Panc1 (cell line): ENCODE measurements around the gene CTDSP2.

Source experiments
- CTCF ChIP-seq: fragments of 450-650 bp; IDR thresholded peaks from 2 replicates; pipeline ENCODE4 v1.5.1; 2017; ENCODE audit warnings: mild to moderate bottlenecking
- POLR2AphosphoS5 ChIP-seq: IDR thresholded peaks from 2 replicates; pipeline ENCODE4 v1.6.1; 2012; ENCODE audit warnings: mild to moderate bottlenecking, low read depth, low read length, moderate library complexity
- REST ChIP-seq, 2 experiments: IDR thresholded peaks; 2 replicates each; pipeline ENCODE4 v1.6.1; 2011 to 2012; ENCODE audit warnings: low read depth in 2 of 2, control low read depth in 1 of 2, low read length in 1 of 2, mild to moderate bottlenecking in 1 of 2, moderate library complexity in 1 of 2; ENCODE audit not compliant: insufficient read depth in 1 of 2

- TF ChIP-seq CTCF = no peak
- TF ChIP-seq POLR2AphosphoS5 = no peak
- no peak for TF ChIP-seq REST (IDR thresholded peaks at IDR 0.05; ENCODE audit: insufficient read depth in 1 of 2, low read depth in 2 of 2, low read length in 1 of 2)
Observed at GRCh38 chr12:57797933-57798332, 48.6 kb downstream of the CTDSP2 start.
